HG03175 (cell line): ENCODE results near the gene PSMB8.
"Not testable (repeated sequence)": the region's sequence is repeated elsewhere in the genome, so short reads cannot be mapped to it uniquely, and the experiment has no call there.

Experiments used
- ATAC-seq: cut with Tn5 transposase; IDR thresholded peaks from one replicate; pipeline ENCODE4 v1.9.1; 2021; ENCODE audit warnings: mild to moderate bottlenecking, moderate library complexity; ENCODE audit not compliant: unreplicated experiment

PSMB8 gene

DNA sequence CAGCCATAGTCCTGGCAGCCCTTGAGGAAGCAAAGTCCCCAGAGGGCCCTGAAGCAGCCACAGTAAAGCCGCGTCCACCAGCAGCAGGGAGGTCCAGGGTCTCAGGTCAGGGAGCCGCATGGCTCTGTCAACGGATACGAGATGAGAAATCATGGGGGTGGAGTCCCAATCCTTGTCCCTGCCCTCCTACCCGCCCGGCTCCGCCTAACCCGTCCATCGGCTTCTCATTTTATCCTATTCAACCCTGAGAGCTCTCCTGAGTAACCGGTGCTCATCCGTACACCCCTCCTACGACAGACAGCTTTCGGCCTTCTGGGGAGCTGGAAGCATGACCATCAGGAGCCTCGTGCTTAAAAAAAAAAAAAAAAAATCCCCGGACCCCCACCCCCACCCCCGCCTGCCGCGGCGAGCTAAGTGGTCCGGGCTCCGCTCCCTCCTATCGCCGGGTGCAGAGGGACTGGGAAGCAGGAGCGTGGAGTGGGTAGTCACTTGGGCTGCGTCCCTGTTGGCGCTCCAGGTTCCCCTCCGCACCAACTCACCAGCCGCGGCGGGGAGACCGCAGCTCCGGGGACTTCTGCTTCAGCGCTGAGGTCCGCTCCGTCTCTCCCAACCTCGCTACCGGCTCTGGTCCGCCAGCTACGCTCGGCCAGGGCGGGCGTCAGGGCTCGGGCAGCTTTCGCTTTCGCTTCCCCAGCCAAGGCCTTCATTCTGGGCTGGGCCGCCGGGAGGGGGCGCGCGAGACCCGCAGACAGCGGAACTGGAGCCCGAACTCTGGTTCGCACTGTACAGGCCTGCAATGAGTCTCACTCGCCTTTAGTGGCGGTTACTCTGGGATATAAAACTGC lies 5.5 kb downstream of the PSMB8 start, which contains the start of gene TAP2:
TSS of gene TAP2 (minus strand) at position 626 of the 845 bp plus-strand sequence. CDS start at position 120, 506 bp downstream.
- peak; percentile 86 for ATAC-seq

DNA sequence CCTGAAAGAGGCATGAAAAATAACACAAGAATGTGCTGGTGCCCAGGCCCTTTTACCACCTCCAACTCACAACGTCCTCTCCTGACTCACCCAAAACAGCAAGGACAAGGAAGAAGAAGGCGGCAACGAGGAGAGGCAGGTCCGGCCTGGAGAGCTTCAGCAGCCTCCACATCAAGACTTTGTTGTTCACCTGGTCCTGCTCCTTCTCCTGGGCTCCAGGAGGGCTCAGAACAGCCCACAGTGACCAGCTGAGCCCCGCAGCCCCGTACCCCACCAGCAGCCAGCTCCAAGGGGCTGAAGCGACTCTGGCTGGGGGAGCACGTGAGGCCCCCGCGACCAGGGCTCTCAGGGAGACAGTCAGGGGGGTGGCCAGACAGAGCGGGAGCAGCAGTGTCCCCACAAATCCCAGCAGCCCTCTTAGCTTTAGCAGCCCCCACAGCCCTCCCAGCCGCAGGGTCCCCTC lies 6.2 kb downstream of the PSMB8 start:
- ATAC-seq: no peak

- ATAC-seq: no peak
Measured at GRCh38 chr6:32836873-32837272, 7.0 kb downstream of the PSMB8 start.

DNA sequence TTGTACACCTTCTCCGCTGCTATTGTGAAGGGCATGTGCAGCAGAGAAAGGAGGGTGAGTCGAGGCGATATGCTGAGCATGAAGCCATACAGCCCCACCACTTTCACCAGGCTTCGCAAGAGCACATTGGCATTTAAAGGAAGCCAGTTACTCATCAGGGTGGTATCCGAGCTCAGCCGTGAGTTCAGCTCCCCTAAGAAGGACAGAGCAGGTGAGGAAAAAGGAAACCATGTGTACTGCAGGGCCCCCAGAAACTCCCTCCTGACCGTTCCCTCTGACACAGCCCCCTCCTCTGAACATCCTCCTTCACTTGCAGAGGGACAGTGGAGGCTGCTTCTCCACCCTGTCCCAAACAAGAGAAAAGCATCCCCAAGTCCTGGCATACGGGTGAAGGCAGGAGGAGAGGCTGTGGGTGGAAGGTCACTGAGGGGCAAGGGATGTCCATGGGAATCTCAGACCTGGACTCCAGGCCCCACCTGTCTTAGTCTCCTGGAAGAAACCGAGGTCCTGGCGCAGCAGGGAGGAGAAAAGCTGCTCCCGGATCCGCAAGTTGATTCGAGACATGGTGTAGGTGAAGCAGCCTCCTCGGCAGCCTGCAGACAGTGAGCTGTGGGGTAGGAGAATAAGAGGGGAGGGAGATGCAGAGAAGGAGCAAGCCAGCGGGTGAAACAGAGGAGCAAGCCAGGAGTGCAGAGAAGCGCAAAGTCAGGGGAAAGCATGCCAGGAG lies 8.5 kb downstream of the PSMB8 start:
- ATAC-seq: no peak

DNA sequence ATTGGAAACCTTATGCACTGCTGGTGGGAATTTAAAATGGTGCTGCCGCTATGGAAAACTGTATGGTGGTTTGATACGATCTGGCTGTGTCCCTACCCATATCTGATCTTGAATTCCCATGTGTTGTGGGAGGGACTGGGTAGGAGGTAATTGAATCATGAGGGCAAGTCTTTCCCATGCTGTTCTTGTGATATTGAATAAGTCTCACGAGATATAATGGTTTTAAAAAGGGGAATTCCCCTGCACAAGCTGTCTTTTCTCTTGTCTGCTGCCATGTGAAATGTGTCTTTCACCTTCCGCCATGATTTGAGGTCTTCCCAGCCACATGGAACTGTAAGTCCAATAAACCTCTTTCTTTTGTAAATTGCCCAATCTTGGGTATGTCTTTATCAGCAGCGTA lies 10.2 kb downstream of the PSMB8 start:
- no peak for ATAC-seq

DNA sequence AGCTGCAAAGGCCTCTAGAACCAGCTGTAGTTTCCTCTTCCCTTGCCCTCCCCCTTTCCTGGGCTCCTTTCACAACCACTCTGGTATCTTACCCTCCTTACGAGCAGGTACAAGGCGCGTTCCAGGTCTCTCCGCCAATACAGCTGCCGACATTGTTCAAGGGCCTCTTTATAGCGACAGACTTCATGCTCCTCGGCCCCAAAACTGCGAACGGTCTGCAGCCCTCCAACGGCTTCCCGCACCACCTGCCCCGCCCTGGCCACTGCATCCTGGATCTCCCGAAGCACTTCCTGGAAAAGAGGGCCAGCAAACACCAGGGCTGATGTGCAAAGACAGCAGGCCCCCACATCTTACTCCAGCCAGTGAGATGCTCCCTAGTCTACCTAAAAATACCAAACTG lies 11.3 kb downstream of the PSMB8 start:
- no peak for ATAC-seq

DNA sequence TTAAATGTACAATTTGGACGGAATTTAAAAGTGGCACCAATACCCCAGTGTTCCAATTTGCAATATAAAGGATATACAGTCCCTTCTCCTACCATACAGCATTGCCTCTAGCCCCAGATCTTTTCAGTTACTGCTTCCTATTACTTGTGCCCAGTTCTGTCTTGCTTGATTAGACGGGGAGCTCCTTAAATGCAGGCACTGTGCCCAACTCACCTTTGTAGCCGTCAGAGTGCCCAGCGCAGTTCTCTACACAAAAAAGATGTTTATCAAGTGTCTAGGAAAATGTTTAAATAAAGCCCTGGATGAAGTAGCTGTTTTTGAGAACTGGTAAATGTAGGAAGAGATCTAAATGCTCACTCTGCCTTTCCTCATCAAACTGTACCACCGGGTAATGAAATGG lies 12.9 kb downstream of the PSMB8 start:
- no peak for ATAC-seq

GRCh38 chr6:32830017-32830416 lies 13.8 kb downstream of the PSMB8 start:
- no peak for ATAC-seq

DNA sequence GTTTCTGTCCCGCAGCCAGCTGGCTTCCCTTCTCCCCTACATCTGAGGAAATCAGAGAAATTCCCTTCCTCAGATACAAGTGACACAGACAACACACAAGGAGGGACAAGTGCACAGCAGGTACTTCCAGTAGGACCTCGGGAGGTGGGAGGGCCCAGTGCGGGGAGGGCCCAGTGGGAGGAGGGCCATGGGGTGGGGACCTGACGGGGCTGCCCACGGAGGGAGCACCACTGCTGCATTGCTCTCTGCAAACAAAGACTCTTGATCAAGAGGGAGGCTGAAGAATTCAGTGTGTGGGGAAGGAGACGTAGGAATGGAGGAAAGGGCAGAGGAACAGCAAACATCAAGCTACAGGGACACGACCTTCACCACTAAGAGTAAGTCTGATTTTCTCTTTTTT lies 14.4 kb downstream of the PSMB8 start:
- ATAC-seq: no peak

DNA sequence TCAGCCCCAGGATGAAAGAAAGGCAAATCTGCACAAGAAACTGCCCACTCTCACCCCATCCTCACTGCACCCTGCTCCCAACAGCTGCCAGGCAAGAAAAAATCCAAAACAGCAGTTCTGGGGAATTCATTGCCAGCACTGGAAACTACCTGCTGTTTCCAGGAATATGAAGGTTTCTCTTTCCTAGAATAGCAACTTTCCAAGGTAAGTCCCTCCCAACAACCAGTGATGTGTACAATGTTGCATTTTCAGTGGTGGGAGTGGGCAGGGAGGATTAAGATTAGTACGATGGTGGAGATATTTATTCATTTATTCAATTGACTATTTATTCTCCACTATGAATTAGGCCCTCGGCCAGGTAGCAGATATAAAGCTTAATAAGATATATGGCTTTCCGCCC lies 16.8 kb downstream of the PSMB8 start:
- no peak for ATAC-seq

DNA sequence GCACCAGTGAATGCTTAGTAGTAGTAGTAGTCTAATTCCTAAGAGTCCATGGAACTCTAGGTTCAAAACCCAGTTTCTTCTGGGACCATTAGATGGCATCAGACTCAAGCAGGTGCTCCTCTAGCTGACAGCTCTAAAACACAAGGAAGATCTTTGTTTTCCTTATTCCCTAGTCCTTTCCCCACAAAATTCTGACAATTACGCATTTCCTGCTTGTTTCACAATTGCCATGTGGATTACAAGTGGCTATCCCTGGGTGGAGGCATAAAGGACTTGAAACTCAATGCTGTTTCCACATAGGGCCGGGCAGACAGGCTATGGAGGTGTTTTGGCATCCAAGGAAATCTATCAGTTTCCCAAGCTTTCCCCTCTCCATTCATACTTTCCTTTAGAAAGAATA lies 17.9 kb downstream of the PSMB8 start:
- ATAC-seq: no peak

GRCh38 chr6:32819729-32820128 lies 24.1 kb downstream of the PSMB8 start:
- no peak for ATAC-seq

DNA sequence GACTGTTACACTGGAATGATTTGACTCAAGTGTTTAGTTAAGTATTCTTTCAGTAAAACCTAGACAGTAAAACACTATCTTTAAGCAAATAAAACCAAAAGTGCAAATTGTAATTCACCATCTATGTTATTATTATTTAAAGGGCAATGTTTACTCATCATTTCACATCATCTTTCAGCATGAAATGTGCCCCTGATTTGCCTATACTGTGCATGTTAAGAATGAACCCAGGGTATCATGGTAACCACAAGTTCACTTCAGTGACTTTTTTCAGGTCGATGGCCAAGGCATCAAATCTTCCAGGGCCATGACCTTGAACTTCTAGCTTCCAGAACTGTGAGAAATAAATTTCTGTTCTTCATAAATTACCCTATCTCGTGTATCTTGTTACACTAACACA lies 25.0 kb downstream of the PSMB8 start:
- ATAC-seq: no peak

DNA sequence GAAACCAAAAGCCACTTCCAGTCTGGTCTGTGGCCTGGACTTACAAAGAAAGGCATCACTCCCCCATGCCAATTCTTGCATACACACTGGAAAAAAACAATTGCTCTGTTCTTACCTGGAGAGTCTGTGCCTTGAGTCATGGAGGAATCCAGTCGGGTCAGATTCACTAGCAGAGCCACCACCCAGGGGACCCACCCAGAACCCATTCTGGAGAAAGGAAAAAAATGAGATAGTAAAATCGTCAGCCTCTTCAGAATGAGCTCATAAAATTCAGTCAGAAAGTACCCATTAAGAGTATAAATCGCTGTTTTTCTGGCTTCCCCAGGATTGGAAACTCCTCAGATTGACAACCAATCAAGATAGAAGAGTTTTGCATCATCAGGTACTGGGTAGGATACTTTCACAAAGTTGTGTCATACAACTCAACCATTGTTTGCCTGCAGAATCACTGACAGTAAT lies 27.1 kb downstream of the PSMB8 start, which contains the start of gene HLA-DOB:
TSS of gene HLA-DOB (minus strand) at position 257 of the 459 bp plus-strand sequence. CDS start at position 206, 51 bp downstream.
- peak; percentile 29 for ATAC-seq

- ATAC-seq: peak; percentile 56
Measured at GRCh38 chr6:32815996-32816395, 27.9 kb downstream of the PSMB8 start.

- no peak for ATAC-seq
Measured at GRCh38 chr6:32815115-32815514, 28.7 kb downstream of the PSMB8 start.

- no peak for ATAC-seq
Measured at GRCh38 chr6:32814145-32814544, 29.7 kb downstream of the PSMB8 start.

- no peak for ATAC-seq
Measured at GRCh38 chr6:32809171-32809570, 34.7 kb downstream of the PSMB8 start.

DNA sequence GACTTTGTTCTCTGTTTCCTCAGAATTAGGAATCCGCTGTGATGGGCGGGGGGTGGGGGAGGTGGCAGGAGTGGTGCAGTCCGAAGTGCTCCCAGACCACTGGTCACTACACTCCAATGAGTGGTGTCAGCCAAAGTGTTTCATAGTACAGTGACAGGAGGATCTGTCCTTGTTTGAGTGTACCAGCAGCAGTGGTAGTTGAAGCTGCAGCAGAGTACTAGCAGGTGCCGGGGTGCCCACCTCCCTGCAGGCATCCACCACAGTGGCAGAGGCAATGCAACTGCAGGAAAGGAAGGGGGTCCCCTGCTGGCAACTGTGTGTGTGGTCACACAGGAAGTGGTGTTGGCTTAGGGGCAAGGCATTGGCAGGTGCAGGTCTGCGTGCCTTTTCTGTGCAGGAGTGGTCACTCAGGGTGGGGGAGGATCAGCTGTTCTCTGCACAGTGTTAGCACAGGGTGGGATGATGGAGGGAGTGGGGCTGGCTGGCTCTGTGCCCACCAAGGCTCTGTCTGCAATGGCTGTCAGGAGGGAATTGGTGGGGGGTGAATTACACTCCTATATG lies 36.7 kb downstream of the PSMB8 start:
- no peak for ATAC-seq

- not testable (repeated sequence) for ATAC-seq
Measured at GRCh38 chr6:32805404-32805803, 38.4 kb downstream of the PSMB8 start.

DNA sequence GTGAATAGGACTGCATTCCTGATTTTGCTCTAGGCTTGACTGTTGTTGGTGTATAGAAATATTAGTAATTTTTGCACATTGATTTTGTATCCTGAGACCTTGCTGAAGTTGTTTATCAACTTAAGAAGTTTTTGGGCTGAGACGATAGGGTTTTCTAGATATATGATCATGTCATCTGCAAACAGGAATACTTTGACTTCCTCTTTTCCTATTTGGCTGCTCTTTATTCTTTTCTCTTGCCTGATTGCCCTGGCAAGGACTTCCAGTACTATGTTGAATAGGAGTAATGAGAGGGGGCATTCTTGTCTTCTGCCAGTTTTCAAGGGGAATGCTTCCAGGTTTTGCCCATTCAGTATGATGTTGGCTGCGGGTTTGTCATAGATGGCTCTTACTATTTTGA lies 40.4 kb downstream of the PSMB8 start:
- ATAC-seq: no peak
